HPDE6-E6E7 (cell line): ENCODE measurements around the gene NLRP1.
A peak's percentile ranks its signal among the peaks of the same experiment; 100 is the strongest.

Experiments used
- DNase-seq: peaks from one replicate; pipeline ENCODE4 v3.0.0; 2011; ENCODE audit warnings: missing footprints; ENCODE audit errors: extremely low spot score

The NLRP1 gene

DNA sequence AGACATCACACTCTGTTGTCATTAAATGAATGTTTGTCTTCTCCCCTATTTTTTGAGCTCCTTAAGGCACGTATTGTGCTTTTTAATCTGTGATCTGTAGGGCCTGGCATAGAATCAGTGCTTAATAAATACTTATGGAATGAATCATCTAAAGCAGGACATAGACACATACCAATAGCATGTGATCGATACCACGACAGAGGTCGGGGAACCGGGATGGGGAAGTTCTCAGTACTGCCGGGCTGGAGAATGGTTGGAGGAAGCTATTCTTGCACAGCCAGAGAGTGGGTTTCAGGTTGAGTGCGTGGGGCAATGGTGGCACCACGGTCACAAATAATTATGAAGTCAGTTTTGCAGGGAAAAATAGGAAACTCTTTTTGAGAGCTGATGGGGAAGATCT, 26.8 kb downstream of the NLRP1 start:
- DNase-seq = no peak

DNA sequence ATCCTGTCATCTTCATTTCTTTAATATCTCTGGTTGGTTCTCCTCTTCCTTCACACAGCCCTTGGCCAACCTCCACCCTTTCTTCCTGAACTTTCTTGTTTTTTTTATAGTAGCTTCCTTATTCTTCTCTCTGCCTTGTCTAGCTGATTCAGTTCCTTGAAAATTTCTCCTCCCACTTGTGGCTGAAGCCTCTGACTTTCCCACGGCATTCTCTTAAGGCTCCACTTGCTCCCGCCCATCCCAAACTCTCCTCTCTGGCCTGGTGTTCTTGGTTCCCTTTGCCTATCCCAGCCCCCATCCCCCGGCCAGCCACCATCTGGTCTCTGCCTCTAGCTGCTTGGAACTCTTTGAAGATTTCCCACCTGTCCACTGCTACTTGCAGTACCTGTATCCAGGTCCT, 29.1 kb downstream of the NLRP1 start:
- no peak for DNase-seq

DNA sequence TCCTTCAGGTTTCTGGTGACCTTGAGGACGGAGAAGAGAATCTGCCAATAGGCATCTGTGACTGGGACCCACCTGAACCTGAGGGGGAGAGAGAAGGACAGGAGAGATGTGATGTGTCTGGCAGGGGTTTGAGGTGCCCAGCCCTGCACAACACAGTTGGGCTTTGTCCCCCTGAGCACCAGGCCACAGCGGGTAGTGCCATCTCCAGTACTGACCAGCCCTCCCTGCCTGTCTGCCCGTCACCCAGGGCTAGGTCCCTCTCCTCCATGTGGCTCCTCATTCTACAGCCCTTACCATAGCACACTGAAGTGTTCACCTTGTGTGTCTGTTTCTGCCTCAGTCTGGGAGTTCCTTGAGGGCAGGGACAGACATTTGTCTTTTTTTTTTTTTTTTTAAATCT, 30.8 kb downstream of the NLRP1 start:
- DNase-seq = no peak

DNA sequence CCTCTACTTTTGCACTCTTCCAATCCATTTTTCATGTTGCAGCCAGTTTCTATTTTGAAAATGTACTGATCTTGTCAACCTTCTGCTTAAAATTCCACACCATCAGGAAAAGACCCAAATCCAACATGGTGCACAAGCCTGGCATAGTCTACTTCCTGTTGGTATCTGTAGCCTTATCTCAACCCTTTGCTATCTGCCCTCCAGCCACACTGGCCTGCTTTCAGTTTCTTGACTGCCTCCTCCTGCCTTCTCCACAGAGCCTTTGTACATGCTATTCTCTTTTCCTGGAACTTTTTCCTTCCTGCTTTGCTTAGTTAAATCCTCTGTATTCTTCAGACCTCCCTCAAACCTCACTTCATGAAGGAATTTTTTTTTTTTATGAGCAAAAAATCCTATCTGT, 31.5 kb downstream of the NLRP1 start:
- no peak for DNase-seq

DNA sequence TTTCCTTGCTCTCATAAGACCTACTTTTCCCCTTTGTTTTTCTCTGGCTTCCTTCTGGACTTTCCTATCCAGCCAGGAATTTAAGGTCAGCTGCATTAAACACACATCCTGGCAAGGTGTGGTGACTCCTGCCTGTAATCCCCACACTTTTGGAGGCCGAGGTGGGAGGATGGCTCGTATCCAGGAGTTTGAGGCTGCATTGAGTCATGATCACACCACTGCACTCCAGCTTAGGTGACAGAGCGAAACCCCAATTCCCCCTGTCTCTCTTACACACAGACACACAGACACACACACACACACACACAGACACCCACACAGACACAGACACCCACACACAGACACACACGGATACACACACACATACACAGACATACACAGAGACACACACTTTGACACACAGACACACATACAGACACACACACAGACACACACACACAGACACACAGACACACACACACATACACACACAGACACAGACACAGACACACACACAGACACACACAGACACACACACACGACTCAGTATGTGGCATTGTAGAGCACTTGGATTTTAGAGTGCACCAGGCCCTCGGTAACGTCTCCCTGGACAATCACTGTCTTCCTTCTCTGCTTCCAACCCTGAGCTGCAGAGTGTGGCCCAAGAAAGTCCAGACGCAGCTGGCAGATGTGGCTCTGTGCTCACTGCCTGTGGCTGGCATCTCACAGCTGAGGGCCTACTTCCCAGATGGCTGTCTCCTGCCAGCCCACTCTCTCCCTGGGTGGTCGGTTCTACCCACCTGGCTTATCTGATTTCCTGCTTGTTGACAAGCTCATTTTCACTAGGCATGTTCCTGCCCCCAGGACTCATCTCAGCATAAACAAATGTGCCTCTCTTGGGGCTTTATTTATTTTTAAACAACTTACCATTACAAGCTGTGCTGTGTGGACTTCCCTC, 39.0 kb downstream of the NLRP1 start:
- DNase-seq = no peak

DNA sequence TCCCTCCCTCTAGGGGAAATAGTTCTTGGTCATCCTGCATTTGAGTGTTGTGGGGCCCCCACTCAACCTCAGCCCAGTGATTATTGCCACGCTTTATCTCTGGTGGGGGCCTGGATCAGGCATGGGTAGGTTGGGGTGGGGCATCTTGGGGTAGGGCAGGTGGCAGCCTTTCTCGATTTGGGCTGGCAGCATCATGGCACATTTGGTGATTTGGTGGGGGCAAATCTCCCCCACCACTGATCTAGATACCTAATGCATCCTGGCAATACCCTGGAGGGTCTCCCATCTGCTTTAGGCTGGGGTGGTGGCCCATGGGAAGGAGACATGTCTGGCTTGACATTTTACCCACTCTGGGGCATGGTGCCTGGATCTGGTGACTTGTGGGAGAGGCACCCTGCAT, 40.2 kb downstream of the NLRP1 start:
- no peak for DNase-seq

DNA sequence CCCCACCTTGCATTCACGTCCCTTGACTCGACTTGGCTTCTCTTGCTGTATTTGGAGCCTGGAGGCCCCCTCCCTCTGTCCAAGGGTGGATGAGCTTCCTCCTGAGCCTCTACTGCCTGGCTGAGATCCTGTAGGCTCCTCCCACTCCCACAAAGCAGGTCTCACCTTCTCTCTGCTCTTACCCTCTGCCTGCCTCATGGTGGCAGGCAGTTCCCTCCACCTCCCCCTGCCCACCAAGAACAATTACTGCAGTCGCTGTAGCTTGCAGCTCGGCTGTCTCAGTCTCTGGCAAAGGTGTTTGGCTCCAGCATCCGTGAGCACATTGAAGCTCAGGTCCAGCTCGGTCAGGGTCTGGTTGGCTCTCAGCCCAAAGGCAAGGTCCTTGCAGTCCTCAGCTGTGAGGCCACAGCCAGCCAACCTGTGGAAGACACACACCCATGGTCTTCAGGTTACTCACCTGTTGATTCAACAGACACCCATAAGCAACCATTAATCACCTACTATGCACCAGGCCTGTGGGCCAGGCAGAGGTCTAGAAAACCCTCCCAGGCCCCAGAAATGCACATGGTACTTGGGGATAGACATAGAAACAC, 42.6 kb downstream of the NLRP1 start:
- no peak for DNase-seq

DNA sequence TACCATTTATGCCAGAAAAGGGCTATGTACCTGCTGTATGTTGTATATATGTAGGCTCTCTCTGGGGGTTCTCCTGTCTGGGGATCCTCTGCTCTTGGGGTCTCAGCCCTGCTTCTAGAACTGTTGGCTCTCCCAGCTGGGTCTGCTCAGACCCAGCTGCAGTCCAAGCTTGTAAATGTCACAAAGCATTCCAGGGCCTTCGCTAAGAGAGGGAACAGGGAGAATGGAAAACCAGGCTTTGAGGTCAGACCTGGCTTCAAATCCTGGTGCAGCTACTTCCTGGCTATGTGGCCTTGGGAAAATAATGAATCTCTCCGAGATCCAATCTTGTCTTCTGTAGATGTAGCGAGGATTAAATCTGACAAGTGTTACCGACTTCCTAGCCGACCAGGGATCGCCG, 44.0 kb downstream of the NLRP1 start:
- no peak for DNase-seq

DNA sequence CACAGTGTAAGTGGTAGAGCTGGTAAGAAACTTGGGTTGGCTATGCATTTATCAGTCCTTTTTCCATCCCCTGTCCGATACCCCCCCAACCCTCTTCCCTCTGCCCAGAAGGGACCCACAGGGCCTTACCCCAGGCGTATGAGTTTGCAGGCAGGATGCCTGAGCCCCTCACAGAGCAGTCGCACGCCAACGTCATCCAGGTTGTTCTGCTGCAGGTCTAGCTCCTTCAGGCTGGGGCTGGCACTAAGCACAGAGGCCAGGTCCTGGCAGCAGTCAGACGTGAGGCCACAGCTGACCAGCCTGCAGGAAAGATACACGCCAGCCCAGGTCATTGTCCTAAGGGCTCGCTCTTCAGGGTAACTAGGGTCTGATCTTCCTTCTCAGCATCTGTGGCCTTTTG, 45.0 kb downstream of the NLRP1 start:
- DNase-seq = no peak

DNA sequence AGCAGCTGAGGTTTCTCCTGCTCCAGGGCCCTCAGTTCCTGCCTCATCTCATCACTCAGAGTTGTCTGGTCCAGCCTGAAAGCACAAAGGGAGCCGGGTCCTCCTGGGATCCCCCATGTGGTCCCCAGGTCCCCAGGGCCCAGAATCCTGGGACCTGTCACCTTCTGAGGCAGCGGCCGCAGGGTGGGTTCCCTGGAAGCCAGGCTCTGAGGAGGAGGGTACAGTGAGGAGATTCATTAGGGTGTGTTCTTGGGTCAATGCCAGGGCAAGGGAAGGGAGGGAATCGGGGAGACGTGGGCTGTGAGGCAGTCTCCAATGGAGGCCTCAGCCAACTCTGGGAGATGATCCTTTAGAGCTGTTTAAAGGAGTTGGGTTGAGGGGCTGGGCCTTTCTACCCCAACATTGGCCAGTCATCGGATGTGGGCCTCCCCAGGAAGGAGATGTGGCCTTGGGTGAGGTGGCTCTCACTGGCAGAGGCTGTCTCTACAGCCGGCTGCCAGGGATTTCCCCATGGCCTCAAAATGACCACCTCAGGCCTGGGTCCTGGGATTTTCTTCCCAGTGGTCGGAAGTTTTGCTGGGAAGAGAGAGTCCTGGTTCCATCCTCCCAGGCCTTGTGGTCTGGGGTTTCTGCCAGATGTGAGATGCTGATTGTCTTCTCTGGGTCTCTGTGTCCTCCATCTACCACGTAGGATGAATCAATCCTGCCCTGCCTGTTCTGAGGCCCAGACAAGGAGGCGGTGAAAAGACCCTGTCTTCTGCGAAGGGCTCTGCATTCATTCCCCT, 47.3 kb downstream of the NLRP1 start:
- DNase-seq = no peak

DNA sequence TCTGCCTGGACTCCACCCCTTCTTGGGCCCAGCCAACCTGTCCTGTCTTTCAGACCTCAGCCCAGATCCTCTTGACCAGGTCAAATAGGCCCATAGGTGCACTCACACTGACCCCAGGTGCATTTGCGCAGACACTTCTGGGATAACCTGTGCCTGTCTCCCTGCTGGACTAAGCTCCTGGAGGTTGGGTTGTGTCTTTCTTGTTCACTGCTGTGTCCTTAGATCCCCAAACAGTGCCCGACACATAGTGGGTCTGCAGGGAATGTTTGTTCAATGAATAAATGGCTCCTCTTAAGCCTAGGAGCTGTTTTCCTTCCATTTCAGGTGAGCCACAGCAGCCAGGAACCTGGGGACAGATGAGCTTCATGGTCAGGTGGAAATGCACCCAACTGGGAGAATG, 48.9 kb downstream of the NLRP1 start:
- DNase-seq = no peak

DNA sequence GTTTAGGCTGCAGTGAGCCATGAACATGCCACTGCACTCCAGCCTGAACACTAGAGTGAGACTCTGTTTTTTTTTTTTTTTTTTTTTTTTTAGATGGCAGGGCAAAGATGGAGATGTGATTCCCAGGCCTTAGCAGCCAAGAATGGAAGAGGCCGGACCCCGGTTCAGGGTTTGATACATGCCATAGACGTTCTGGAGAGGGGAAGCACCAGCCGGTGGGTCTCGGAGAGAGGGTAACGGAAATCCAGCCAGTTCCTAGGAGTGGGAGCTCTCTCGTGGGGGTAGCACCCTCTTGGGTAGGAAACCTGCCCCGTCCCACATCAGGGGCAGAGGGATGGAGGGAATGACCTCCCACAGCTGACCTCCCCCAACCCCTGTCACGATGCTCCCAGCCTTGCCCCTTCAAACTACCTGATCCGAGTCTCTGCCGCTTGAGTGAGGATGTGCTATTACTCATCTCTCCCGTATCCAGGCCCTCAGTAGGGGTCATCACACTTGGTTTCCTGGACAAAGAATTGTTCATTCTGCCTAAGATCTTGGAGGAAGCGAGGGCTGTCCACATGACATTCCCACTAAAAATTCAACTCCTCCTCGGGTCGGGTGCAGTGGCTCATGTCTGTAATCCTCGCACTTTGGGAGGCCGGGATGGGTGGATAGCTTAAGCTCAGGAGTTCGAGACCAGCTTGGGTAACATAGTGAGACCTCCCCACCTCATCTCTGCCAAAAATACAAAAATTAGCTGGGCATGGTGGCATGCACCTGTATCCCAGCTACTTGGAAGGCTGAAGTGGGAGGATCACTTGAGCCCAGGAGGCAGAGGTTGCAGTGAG, 50.6 kb downstream of the NLRP1 start:
- no peak for DNase-seq

DNA sequence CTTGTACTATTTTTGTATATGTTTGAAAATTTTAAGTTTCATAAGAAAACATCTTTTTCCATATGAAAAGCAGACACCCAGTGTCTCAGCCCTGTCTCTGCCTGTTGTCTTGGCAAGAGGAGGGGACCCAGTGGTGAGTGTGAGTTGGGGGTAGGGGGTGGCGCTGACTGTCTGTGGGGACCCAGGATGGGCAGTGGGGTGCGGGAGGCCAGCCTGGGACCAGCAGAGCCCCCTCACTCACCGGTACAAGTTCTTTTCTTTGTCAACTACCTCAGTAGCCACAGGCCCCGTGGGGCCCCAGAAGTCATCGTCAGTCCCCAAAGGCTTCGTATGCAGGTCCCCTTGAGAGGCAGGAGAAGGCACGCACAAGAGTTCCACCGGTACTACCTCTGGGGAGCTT, 51.7 kb downstream of the NLRP1 start:
- no peak for DNase-seq

DNA sequence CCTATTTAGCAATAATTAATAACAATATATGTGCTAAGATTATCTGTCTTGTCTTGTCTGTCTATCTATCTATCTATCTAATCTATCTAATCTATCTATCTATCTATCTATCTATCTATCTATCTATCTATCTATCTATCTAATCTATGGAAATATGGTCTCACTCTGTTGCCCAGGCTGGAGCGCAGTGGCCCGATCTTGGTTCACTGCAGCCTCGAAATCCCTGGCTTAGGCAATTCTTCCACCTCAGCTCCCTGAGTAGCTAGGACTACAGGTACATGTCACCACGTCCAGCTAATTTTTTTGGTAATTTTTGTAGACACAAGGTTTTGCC, 53.3 kb downstream of the NLRP1 start:
- DNase-seq = no peak

DNA sequence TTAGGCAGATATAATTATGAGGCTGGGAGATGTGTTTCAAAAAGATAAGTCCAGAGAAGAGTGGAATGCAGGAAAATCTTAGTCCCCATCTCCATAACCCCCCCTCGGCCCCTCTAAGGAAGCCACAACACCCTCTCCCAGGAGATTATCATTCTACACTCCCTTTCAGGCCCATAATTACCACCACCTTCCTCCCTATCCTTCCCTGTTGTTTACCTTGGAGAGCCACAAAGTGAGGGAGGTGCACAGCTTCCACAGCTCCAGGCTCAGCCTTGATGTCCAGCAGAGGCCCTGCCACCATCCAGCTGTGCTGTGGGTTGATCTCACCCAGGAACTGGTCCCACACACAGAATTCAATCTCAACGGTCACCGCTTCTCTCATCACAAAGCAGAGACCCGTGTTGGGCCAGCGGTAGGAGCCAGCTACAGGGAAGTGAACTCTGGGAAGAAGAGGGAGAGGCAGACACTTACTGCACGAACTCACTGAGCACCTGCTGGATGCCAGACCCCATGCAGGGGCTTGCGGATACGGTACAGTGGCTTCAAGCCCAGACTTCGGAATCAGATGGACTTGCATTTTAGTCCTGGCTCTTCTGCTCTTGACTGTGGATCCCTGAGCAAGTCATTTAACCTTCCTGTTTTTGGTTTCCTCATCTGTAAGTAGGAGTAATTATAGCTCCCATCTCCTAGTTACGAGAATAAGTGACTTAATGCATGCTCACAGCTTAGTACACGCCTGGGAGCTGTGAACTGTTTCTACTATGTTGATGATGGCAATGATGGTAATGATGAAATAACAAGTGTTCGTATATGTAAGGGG, 53.8 kb downstream of the NLRP1 start:
- DNase-seq = no peak

DNA sequence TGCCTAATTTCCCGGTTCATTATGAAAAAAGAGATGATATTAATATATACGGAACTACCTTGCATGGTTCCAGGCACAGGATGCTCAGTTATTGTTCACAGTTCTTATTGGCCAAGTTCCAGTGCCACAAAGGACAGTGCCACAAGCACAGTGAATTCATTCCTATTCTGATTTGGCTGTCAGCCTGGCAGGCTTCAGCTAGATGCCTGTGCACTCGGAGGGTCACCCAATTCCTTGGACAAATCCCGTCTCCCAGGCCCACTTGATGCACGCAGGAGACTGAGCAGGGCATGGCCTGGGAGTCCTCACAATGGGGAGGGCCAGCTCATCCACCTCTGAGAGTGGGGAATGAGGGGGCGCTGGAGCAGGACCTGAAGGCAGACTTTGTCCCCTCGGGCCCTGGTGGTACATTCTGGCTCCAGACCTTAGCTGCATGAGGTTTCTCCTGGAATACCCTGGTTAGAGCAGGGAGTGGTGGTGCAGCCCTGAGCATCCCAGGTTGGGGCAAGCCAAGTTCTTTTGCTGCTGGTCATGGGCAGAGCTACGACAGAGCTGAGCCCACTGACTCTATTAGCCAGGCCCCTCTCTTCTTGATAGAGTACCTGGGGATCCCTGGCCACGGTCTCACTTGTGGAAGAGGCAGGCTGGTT, 56.6 kb downstream of the NLRP1 start:
- DNase-seq = no peak

DNA sequence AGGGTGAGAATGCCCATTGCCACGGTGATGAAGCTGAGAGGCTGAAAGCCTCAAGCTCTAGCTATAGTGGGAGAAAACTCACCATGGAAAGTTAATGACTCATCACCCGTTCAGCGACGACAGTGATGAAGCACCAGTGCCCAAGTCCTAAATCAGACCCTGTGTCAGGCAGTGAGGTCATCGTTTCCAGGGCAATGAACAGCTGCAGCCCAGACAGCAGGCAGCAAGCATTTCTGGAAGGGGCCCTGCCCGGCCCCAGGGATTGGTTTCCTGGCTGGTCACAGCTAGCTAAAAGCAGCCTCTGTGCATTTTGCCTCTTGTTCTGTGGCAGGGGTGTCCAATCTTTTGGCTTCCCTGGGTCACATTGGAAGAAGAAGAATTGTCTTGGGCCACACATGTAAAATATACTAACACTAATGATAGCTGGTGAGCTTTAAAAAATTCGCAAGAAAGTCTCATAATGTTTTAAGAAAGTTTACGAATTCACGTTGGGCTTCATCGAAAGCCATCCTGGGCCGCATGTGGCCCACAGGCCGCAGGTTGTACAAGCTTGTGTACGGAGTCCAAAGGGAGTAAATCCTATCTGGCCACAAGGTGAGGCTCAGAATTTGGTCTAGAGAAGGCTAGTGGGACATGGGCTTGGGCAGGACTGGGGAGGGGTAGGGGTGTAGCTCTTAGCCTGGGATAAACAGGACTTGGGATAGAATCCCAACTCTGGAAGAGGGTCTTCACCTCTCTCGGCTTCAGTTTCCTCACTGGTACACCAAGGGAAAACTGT, 57.3 kb downstream of the NLRP1 start:
- peak; percentile 83 for DNase-seq

DNA sequence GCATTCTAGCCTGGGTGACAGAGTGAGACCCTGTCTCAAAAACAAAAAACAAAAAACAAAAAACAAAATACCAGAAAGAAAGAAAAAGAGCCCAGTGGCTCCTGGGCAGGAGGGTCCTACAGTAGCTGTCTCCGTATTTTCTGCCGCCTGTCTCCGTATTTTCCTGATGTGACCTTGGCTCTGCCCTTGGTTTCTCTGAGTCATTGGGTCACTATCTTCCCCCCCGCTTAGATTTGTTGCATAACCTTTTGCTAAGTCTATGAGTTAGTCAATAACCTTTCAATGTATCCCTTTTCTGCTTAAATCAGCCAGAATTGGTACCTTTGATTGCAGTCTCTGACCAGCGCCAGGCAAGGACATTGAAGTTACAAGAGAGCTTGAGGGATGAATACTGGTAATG, 61.1 kb downstream of the NLRP1 start:
- no peak for DNase-seq

DNA sequence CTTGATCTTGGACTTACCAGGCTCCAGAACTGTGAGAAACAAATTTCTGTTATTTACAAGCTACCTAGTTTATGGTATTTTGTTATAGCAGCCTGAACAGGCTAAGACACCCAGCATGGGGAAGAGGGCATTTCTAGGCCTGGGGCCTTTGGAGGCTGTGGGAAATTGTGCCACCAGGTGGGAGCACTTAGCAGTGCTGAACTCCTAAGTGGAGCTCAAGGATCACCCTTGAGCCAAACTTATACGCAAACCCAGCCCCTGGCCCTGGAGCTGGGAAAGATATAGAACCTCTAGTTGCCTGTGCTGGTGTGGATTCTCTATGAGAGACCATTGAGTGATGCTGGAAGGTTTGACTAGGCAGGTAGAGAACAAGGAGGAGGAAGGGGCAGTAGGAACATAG, 61.8 kb downstream of the NLRP1 start:
- DNase-seq = no peak
